ENCODE data around the gene ZNF24.

Gene ZNF24

DNA sequence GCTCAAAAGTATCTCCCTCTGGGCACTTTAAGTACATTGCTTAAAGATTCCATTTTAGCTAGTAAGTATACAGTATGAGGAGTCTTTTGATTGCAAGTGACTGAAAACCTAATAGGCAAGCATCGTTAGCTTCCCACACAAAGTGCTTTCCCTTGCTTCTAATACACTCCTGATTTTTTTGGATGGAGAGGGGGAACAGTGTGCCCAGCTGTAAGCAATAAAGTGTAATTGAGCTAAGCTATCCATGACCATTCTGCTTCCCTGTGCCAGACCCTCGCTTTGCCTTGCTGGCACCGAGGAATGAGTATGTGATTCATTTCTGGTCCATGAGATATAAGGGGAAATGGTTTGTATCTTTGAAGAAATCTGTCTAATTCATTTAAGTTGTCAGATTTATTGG is 3.8 kb upstream of the ZNF24 start:
- FAIRE-seq (no peak), DNase-seq (ENCODE audit: insufficient read length) (no peak)
- TF ChIP-seq POLR2AphosphoS5 (IDR thresholded peaks at IDR 0.05; ENCODE audit: low read depth, low read length) (no peak), TAF1 (IDR thresholded peaks at IDR 0.05; ENCODE audit: borderline replicate concordance, low read depth, low read length) (no peak), POLR2A (IDR thresholded peaks at IDR 0.05; ENCODE audit: low read depth, low read length) (no peak)

DNA sequence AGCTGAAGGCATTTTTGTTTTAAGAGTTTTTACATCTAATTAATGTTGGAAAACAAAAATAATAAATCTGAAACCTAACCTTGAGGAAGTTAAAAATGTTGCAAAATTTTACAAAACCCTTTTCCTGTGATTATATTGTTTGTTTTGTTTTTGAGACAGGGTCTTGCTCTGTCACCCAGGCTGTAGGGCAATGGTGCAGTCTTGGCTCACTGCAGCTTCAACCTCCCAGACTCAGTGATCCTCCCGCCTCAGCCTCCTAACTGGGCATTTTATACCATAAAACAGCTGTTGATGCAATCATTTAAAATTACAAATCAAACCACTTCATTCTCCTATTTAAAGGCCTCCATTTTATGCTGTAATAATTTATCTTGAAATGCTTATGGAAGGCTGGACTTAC is 1.7 kb upstream of the ZNF24 start:
- no peak for DNase-seq (ENCODE audit: insufficient read length)
- no peak for FAIRE-seq
- TF ChIP-seq TAF1 (IDR thresholded peaks at IDR 0.05; ENCODE audit: borderline replicate concordance, low read depth, low read length) (no peak), POLR2A (IDR thresholded peaks at IDR 0.05; ENCODE audit: low read depth, low read length) (no peak), POLR2AphosphoS5 (IDR thresholded peaks at IDR 0.05; ENCODE audit: low read depth, low read length) (no peak)

- FAIRE-seq (no peak), DNase-seq (ENCODE audit: insufficient read length) (no peak)
- TF ChIP-seq POLR2AphosphoS5 (IDR thresholded peaks at IDR 0.05; ENCODE audit: low read depth, low read length) (no peak), TAF1 (IDR thresholded peaks at IDR 0.05; ENCODE audit: borderline replicate concordance, low read depth, low read length) (peak; percentile 16; the same call in 1 of the 2 replicates), POLR2A (IDR thresholded peaks at IDR 0.05; ENCODE audit: low read depth, low read length) (no peak)
Measured at GRCh38 chr18:35345460-35345921, 1.3 kb upstream of the ZNF24 start.

DNA sequence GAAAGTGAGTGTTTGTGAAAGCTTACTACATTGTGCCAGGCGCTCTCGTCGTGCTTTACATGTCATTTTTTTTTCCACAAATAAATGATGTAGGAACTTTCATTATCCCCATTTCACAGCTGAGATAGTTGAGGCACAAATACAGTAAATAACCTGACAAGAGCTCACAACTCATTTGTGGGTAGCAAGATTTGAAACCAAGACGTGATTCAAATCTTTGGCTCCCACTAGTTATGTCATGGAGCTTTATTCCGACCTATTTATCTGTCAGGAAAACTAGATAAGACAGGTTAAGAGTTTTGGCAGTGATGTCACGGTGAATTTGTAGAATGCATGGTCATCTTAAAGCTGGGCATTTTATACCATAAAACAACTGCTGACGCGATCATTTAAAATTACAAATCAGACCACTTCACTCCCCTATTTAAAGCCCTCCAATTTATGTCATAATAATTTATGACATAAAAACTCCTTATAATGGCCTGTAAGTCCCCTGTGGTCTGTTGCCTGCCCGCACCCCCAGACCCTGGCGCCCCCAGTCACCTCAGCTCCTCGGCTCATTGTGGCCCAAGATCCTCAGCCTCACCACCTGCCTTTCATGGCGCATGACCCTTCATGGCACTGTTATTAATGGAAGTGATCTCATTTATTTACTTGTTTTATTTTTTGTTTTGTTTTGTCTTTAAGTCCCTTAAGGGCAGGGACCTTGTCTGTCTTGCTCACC is 678 bp upstream of the ZNF24 start:
- FAIRE-seq (no peak), DNase-seq (ENCODE audit: insufficient read length) (no peak)

GRCh38 chr18:35343488-35343935 is 708 bp downstream of the ZNF24 start:
- FAIRE-seq = no peak
- no peak for TF ChIP-seq POLR2A (IDR thresholded peaks at IDR 0.05; ENCODE audit: low read depth, low read length)
- no peak for TF ChIP-seq POLR2AphosphoS5 (IDR thresholded peaks at IDR 0.05; ENCODE audit: low read depth, low read length)
- no peak for TF ChIP-seq TAF1 (IDR thresholded peaks at IDR 0.05; ENCODE audit: borderline replicate concordance, low read depth, low read length)

More for the DNA sequence above, 678 bp upstream of the ZNF24 start:
- no peak for TF ChIP-seq POLR2AphosphoS5 (IDR thresholded peaks at IDR 0.05; ENCODE audit: low read depth, low read length)
- no peak for TF ChIP-seq TAF1 (IDR thresholded peaks at IDR 0.05; ENCODE audit: borderline replicate concordance, low read depth, low read length)
- TF ChIP-seq POLR2A (IDR thresholded peaks at IDR 0.05; ENCODE audit: low read depth, low read length) = no peak

DNA sequence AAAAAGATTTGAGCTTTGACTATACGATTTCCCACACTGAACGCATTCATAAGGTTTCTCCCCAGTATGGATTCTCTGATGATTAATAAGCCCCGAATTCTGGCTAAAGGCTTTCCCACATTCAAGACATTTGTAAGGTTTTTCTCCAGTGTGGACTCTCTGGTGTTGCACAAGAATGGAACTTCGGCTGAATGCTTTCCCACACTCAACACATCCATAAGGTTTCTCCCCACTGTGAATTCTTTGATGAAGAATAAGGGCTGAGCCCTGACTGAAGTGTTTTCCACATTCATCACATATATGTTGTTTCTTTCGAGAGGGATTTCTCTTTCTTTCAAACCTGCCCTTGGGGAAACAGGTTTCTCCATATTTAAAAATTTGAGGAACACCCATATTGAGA is 6.9 kb downstream of the ZNF24 start:
- FAIRE-seq = no peak

More at GRCh38 chr18:35343488-35343935, 708 bp downstream of the ZNF24 start:
- DNase-seq (ENCODE audit: insufficient read length) = no peak

DNA sequence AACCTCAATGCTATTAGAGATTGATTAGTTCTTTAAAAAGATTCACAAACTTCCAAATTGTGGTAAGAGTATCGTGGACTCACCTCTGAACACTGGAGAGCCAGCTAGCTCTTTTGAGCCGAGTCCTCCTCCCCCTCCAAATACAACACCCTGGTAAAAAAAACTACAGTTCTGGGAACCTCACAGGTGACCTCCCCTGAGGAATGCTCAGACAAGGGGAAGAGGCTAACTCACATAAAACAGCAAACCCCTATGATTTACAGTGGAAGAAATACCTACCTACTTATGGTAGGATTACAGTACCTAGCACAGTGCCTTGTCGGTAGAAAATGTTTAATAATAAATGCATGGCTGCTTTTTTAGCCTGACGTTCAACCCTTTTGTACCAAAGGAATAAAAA is 8.4 kb downstream of the ZNF24 start:
- DNase-seq (ENCODE audit: insufficient read length) = no peak
- FAIRE-seq = no peak
- TF ChIP-seq POLR2A (IDR thresholded peaks at IDR 0.05; ENCODE audit: low read depth, low read length) (no peak), POLR2AphosphoS5 (IDR thresholded peaks at IDR 0.05; ENCODE audit: low read depth, low read length) (0 out of 2 replicates have a peak, but pooled peaks have one; percentile 46)

More for the DNA sequence above, 6.9 kb downstream of the ZNF24 start:
- no peak for TF ChIP-seq TAF1 (IDR thresholded peaks at IDR 0.05; ENCODE audit: borderline replicate concordance, low read depth, low read length)
- no peak for TF ChIP-seq POLR2AphosphoS5 (IDR thresholded peaks at IDR 0.05; ENCODE audit: low read depth, low read length)
- no peak for TF ChIP-seq POLR2A (IDR thresholded peaks at IDR 0.05; ENCODE audit: low read depth, low read length)
- DNase-seq (ENCODE audit: insufficient read length) = no peak

GRCh38 chr18:35334821-35335220 is 9.4 kb downstream of the ZNF24 start:
- TF ChIP-seq TAF1 (IDR thresholded peaks at IDR 0.05; ENCODE audit: borderline replicate concordance, low read depth, low read length) (no peak), POLR2A (IDR thresholded peaks at IDR 0.05; ENCODE audit: low read depth, low read length) (no peak), POLR2AphosphoS5 (IDR thresholded peaks at IDR 0.05; ENCODE audit: low read depth, low read length) (no peak)
- FAIRE-seq (no peak), DNase-seq (ENCODE audit: insufficient read length) (no peak)

DNA sequence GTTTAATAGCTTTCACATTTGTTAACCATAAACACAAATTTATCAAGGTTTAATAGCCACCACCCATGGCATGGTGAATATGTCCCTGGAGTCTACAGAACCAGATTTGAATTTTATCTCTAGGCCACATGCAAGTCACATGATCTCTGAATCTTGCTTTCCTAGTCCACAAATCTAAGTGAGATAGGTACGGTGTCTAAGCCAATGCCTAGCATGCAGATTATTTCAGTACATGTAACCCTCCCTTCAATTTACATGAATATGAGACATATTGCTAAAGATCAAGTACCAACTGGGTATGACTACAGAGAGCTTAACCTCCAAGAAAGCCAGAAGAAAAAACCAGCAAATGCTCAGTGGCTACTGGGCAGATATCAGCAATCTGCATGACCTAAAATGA is 10.0 kb downstream of the ZNF24 start:
- TF ChIP-seq POLR2A (IDR thresholded peaks at IDR 0.05; ENCODE audit: low read depth, low read length) (0 out of 2 replicates have a peak, but pooled peaks have one; percentile 17), POLR2AphosphoS5 (IDR thresholded peaks at IDR 0.05; ENCODE audit: low read depth, low read length) (no peak; the same call in 1 of the 2 replicates)
- DNase-seq (ENCODE audit: insufficient read length) (no peak), FAIRE-seq (no peak)

GRCh38 chr18:35331367-35332087 is 12.7 kb downstream of the ZNF24 start:
- DNase-seq (ENCODE audit: insufficient read length) = no peak
- FAIRE-seq = no peak
- no peak for TF ChIP-seq POLR2AphosphoS5 (IDR thresholded peaks at IDR 0.05; ENCODE audit: low read depth, low read length)
- no peak for TF ChIP-seq TAF1 (IDR thresholded peaks at IDR 0.05; ENCODE audit: borderline replicate concordance, low read depth, low read length)
- no peak for TF ChIP-seq POLR2A (IDR thresholded peaks at IDR 0.05; ENCODE audit: low read depth, low read length)

GRCh38 chr18:35328868-35329267 is 15.4 kb downstream of the ZNF24 start:
- no peak for TF ChIP-seq TAF1 (IDR thresholded peaks at IDR 0.05; ENCODE audit: borderline replicate concordance, low read depth, low read length)
- FAIRE-seq (no peak), DNase-seq (ENCODE audit: insufficient read length) (no peak)
